GM19043 (cell line): ENCODE data around the gene XRCC4.

Experiments used
- ATAC-seq: cut with Tn5 transposase; IDR thresholded peaks from one replicate; pipeline ENCODE4 v1.9.1; 2021; ENCODE audit warnings: low read depth; ENCODE audit not compliant: unreplicated experiment

XRCC4 gene

GRCh38 chr5:83169571-83170337 is 92.4 kb downstream of the XRCC4 start:
- no peak for ATAC-seq

DNA sequence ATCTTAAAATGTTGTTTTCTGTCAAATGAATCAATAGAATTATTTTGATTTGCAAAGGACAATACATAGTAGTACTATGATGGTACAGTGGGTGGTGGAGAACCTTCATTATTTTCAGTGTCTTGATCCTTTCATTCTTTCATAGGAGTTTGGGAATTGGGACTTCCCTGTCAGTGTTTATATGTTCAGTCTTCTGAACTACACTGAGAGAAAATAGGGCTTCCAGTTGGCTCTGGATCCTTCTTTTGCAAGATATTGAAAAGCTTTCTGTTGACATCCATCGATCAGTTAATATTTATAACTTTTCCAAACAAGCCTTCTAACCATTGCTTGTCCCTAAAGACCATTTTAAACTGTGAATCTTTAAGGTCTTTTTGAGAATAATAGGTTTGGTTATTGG is 94.7 kb downstream of the XRCC4 start:
- ATAC-seq: no peak

GRCh38 chr5:83172655-83173054 is 95.3 kb downstream of the XRCC4 start:
- ATAC-seq: no peak

DNA sequence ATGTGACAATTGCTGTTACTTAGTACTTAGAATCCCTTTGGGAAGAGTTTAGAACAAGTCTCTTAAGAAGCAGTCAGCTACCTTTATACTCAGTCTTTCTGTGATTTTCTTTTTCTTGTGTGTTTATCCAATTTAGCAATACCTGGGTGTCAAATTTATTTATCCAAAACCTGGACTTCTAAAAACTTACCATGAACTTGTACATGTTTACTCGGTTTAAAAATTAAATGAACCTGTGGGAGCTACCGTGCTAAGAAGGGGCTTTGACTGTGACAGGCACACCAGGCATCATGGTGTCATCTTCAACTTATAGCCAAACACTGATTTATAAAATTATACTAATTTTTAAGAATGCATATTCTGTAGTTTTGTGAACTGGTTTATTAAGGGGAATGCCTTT is 96.5 kb downstream of the XRCC4 start:
- no peak for ATAC-seq

- no peak for ATAC-seq
These were observed 100.5 kb downstream of the XRCC4 start for GRCh38 chr5:83177803-83178202.

DNA sequence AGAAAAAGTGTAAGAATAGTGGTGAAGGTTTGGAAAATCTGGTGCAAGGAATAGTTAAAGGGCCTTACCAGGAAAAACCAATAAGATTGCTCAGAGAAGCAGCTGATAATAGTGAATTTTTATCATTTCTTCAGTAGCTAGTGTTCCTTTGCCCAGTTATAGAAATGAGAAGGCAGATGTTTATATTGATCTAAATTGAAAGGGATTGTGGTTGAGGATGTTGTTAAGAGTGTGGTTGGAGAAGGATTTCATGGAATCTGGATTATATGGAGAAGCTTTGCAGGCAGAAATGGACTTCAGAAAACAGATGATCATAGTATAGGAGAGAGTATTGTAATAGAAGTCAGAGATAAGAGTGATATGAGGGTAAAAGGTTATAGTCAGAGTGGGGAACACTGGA is 102.6 kb downstream of the XRCC4 start:
- no peak for ATAC-seq

GRCh38 chr5:83184534-83184933 is 107.2 kb downstream of the XRCC4 start:
- ATAC-seq: no peak

DNA sequence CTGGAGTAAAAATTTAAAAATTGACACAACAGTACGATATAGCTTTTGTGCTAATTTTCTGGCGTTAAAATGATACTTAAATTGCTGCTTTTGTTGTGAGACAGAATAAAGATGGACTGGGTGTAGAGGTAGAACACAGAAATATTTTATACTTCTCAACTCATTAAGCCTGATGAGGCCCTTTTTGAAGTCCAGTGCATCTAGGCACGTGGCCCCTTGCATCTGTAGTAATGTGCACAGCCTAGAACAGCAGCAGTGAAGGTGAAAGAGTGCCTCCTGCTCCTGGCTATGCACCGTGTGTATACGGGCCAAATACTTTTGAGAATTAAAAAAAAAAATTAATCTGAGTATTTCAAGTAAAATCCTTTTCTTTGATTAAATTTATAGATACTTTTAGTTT is 115.6 kb downstream of the XRCC4 start:
- ATAC-seq: no peak

GRCh38 chr5:83197326-83197967 is 120.1 kb downstream of the XRCC4 start:
- ATAC-seq: no peak

- ATAC-seq: no peak
These were observed 121.8 kb downstream of the XRCC4 start for GRCh38 chr5:83199126-83199525.

GRCh38 chr5:83204651-83205050 is 127.3 kb downstream of the XRCC4 start:
- no peak for ATAC-seq

DNA sequence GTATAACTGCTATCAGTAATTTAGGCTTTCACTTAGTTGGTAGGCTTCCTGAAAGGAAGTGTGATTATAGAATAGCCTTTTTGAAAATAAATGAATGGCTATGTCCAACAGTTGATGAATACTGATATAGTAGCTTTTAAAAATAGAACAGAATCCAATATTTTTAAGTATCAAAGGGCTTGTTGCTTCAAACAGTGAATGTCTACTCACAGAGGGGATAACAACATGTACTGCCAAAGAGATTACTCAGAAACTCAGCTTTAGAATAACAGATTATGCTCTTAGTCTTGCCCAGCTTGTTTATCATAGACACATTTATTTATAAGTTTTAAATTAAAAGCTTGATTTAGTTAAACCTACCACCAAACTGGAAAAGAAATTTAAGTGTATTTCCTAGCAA is 132.6 kb downstream of the XRCC4 start:
- no peak for ATAC-seq

GRCh38 chr5:83219077-83219476 is 141.7 kb downstream of the XRCC4 start:
- ATAC-seq: no peak

- ATAC-seq: no peak
These were observed 142.1 kb downstream of the XRCC4 start for GRCh38 chr5:83219495-83219894.

- no peak for ATAC-seq
These were observed 143.0 kb downstream of the XRCC4 start for GRCh38 chr5:83220331-83220730.

DNA sequence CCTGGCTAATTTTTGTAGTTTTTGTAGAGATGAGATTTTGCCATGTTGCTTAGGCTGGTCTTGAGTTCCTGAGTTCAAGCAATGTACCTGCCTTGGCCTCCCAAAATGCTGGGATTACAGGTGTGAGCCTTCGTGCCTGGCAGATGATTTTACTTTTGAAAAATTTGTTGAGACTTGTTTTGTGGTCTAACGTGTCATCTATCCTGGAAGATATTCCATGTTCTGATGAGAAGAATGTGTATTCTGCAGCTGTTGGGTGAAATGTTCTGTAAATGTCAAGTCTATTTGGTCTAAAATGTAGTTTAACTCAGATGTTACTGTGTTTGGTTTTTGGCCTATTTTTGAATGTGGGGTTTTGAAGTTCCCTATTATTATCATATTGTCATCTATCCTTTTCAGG is 145.6 kb downstream of the XRCC4 start:
- no peak for ATAC-seq

DNA sequence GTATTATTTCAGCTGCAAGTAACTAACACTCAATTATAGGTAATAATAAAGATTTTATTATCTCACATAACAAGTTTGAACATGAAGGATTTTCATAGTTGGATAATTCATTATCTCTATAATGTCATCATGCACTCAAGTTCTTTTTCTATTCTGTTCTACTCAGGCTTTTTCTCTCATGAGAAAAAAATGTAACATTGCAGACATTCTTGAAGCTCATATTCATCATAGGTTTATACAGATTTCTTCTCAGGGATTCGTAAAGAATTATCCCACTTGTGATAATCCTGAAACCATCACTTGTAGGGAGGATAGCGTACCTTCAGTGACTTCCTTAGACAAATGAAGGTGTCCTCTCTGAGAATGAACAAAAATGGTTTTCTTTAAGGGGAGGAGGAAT is 150.3 kb downstream of the XRCC4 start:
- ATAC-seq: no peak

GRCh38 chr5:83230511-83230910 is 153.2 kb downstream of the XRCC4 start:
- no peak for ATAC-seq

DNA sequence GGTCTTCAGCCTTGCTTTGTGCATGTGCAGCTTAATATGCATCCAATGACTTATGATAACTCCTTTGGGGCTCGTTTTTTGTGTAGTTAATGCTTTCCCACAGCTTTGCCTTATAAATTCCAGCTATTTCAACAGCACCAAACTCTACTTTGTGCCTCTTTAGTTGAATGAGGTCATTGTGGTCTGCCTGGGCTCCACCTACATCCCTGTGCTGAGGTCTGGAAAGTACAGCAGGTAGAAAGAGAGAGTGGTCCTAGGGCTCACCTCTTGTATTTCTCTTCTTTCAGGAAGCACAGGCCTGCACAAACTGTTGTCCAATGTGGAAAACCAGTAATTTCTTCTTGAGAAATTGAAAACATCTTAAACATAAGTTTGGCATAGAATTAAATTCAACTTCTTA is 167.2 kb downstream of the XRCC4 start:
- no peak for ATAC-seq

DNA sequence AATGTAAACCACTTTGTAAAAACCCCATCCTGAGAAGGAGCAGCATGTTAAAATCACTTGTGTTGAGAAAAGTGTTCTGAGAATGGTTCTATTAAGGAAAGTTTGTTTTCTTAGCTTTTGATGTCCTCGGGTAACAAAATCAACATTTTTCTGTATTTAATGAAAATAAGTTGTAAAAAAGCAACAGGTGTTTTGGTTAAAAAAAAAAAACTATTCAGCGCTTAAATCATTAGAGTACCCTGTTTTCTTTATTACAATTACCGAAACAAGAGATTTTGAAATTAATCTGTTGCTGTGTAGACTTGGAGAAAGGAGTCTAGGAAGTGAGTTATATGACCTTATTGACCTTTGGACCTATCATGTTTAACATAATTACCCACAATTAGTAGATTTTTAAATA is 167.7 kb downstream of the XRCC4 start:
- ATAC-seq: no peak

GRCh38 chr5:83246071-83246470 is 168.7 kb downstream of the XRCC4 start:
- ATAC-seq: no peak

GRCh38 chr5:83249156-83249555 is 171.8 kb downstream of the XRCC4 start:
- no peak for ATAC-seq
